CD4-positive, alpha-beta T cell treated with Interleukin-21 for 1 hour (primary cell): Measurements from ENCODE around the gene PMCH.
"Not testable (repeated sequence)": the region's sequence is repeated elsewhere in the genome, so short reads cannot be mapped to it uniquely, and the experiment has no call there.

Source experiments
- DNase-seq: peaks from one replicate; pipeline ENCODE4 v3.0.0-alpha.2; 2020

Gene PMCH

GRCh38 chr12:102197789-102198188, at the start of gene PMCH:
PMCH (minus strand) TSS chr12:102197833; CDS start chr12:102197770, 63 bp downstream.
- DNase-seq = no peak

GRCh38 chr12:102240859-102241258, 43.2 kb upstream of the PMCH start:
- DNase-seq = not testable (repeated sequence)

GRCh38 chr12:102234599-102234998, 37.0 kb upstream of the PMCH start:
- no peak for DNase-seq

GRCh38 chr12:102232446-102232845, 34.8 kb upstream of the PMCH start:
- no peak for DNase-seq

- DNase-seq = no peak
Measured at GRCh38 chr12:102232036-102232435, 34.4 kb upstream of the PMCH start.

- no peak for DNase-seq
Measured at GRCh38 chr12:102227954-102228353, 30.3 kb upstream of the PMCH start.

- no peak for DNase-seq
Measured at GRCh38 chr12:102220736-102221135, 23.1 kb upstream of the PMCH start.

GRCh38 chr12:102215992-102216691, 18.5 kb upstream of the PMCH start:
- no peak for DNase-seq

GRCh38 chr12:102204025-102204424, 6.4 kb upstream of the PMCH start:
- DNase-seq = no peak

GRCh38 chr12:102202556-102202955, 4.9 kb upstream of the PMCH start:
- DNase-seq = no peak

- no peak for DNase-seq
Measured at GRCh38 chr12:102201436-102202061, 3.9 kb upstream of the PMCH start.

- DNase-seq = no peak
Measured at GRCh38 chr12:102195826-102196225, 1.8 kb downstream of the PMCH start.

- DNase-seq = no peak
Measured at GRCh38 chr12:102182635-102183034, 15.0 kb downstream of the PMCH start.

- DNase-seq = no peak
Measured at GRCh38 chr12:102174761-102175160, 22.9 kb downstream of the PMCH start.

- no peak for DNase-seq
Measured at GRCh38 chr12:102174117-102174516, 23.5 kb downstream of the PMCH start.

GRCh38 chr12:102172436-102172835, 25.2 kb downstream of the PMCH start:
- DNase-seq = no peak

GRCh38 chr12:102171951-102172350, 25.7 kb downstream of the PMCH start:
- DNase-seq = no peak

GRCh38 chr12:102169922-102170621, 27.6 kb downstream of the PMCH start:
- peak; percentile 13 for DNase-seq

- no peak for DNase-seq
Measured at GRCh38 chr12:102167821-102168604, 29.6 kb downstream of the PMCH start.

GRCh38 chr12:102163383-102163782, 34.2 kb downstream of the PMCH start:
- DNase-seq = no peak

- DNase-seq = not testable (repeated sequence)
Measured at GRCh38 chr12:102155206-102155605, 42.4 kb downstream of the PMCH start.

- DNase-seq = not testable (repeated sequence)
Measured at GRCh38 chr12:102147062-102147587, 50.5 kb downstream of the PMCH start.
